ENCODE measurements around the gene NMRK1. TPM values are rescaled to one million over a fixed set of nuclear protein-coding genes. Genes with fewer than 3 reads are reported as not detected.

NMRK1 gene
- total RNA-seq, result 15.8 and 22.9 TPM in 2 replicates

GRCh38 chr9:75087824-75088645 is at the start of gene NMRK1, which contains the start of gene OSTF1:
NMRK1 (minus strand) TSS chr9:75088155; CDS start chr9:75083115, 5,040 bp downstream.
OSTF1 (plus strand) TSS chr9:75088514; CDS start chr9:75088693, 179 bp downstream.

Other genes starting within 250 kb of the NMRK1 start
- 0.14 and 0.28 TPM in 2 replicates for gene TRPM6, start 200.2 kb downstream of the NMRK1 start, total RNA-seq
- gene C9orf40, start 135.2 kb downstream of the NMRK1 start, total RNA-seq, result 7.3 and 7.5 TPM in 2 replicates
- 17.6 and 23.3 TPM in 2 replicates for gene CARNMT1, start 59.9 kb downstream of the NMRK1 start, total RNA-seq
- 48.7 and 52.5 TPM in 2 replicates for gene OSTF1, start 359 bp upstream of the NMRK1 start, total RNA-seq